ENCODE measurements around the gene C2CD2.

Gene C2CD2

GRCh38 chr21:41852151-41852928 lies 101.5 kb downstream of the C2CD2 start:
- no peak for DNase-seq (ENCODE audit: extremely low read depth, low read depth)
- TF ChIP-seq CTCF (IDR thresholded peaks at IDR 0.05; ENCODE audit: low read depth, low read length, missing control alignments): no peak
- H3K4me3 ChIP-seq (replicated peaks; ENCODE audit: low read depth, low read length): no peak overlapping the region

GRCh38 chr21:41851090-41851790 lies 102.6 kb downstream of the C2CD2 start:
- no peak for DNase-seq (ENCODE audit: extremely low read depth, low read depth)
- no peak for TF ChIP-seq CTCF (IDR thresholded peaks at IDR 0.05; ENCODE audit: low read depth, low read length, missing control alignments)
- H3K4me3 ChIP-seq (replicated peaks; ENCODE audit: low read depth, low read length): no peak overlapping the region

- H3K4me3 ChIP-seq (replicated peaks; ENCODE audit: low read depth, low read length): no peak overlapping the region
- DNase-seq (ENCODE audit: extremely low read depth, low read depth): no peak
- no peak for TF ChIP-seq CTCF (IDR thresholded peaks at IDR 0.05; ENCODE audit: low read depth, low read length, missing control alignments)
These were observed 103.7 kb downstream of the C2CD2 start for GRCh38 chr21:41850085-41850484.

- H3K4me3 ChIP-seq (replicated peaks; ENCODE audit: low read depth, low read length): no peak overlapping the region
- TF ChIP-seq CTCF (IDR thresholded peaks at IDR 0.05; ENCODE audit: low read depth, low read length, missing control alignments): no peak
- no peak for DNase-seq (ENCODE audit: extremely low read depth, low read depth)
These were observed 104.7 kb downstream of the C2CD2 start for GRCh38 chr21:41848958-41849580.

- H3K4me3 ChIP-seq (replicated peaks; ENCODE audit: low read depth, low read length): no peak overlapping the region
- no peak for TF ChIP-seq CTCF (IDR thresholded peaks at IDR 0.05; ENCODE audit: low read depth, low read length, missing control alignments)
- DNase-seq (ENCODE audit: extremely low read depth, low read depth): no peak
These were observed 105.3 kb downstream of the C2CD2 start for GRCh38 chr21:41848533-41848932.

- peak; percentile 46 for TF ChIP-seq CTCF (IDR thresholded peaks at IDR 0.05; ENCODE audit: low read depth, low read length, missing control alignments)
- peak; percentile 31 for DNase-seq (ENCODE audit: extremely low read depth, low read depth)
- no peak overlapping the region for H3K4me3 ChIP-seq (replicated peaks; ENCODE audit: low read depth, low read length)
These were observed 106.6 kb downstream of the C2CD2 start for GRCh38 chr21:41847066-41847804.

Data from HFF-Myc (cell line).